SK-N-SH treated with all-trans-retinoic acid at 6 μM for 48 hours (cell line): ENCODE measurements around the gene GOLT1A.

Experiments used
- ARNTL ChIP-seq: fragments of 450-650 bp; formaldehyde crosslinking; IDR thresholded peaks from 2 replicates; pipeline ENCODE4 v1.5.0; 2020; ENCODE audit warnings: low read depth, mild to moderate bottlenecking, moderate library complexity, borderline replicate concordance
- OSR1 ChIP-seq: fragments of 250-450 bp; sonication (Bioruptor Pico); IDR thresholded peaks from 2 replicates; pipeline ENCODE4 v1.8.0; 2022; ENCODE audit warnings: moderate library complexity, mild to moderate bottlenecking, inconsistent platforms
- RARB ChIP-seq: fragments of 250-450 bp; sonication (Bioruptor Pico); IDR thresholded peaks from 2 replicates; pipeline ENCODE4 v1.8.0; 2021; ENCODE audit warnings: mild to moderate bottlenecking, moderate library complexity
- TCF4 ChIP-seq: fragments of 250-450 bp; sonication (Bioruptor Pico); IDR thresholded peaks from 2 replicates; pipeline ENCODE4 v1.8.0; 2021; ENCODE audit warnings: mild to moderate bottlenecking, moderate library complexity, borderline replicate concordance
- ZC3H10 ChIP-seq: fragments of 250-450 bp; sonication (Bioruptor Pico); IDR thresholded peaks from 2 replicates; pipeline ENCODE4 v1.5.1; 2021; ENCODE audit warnings: mild to moderate bottlenecking, moderate library complexity
- ZFP3 ChIP-seq: fragments of 250-450 bp; sonication (Bioruptor Pico); IDR thresholded peaks from 2 replicates; pipeline ENCODE4 v1.5.0; 2020; ENCODE audit warnings: mild to moderate bottlenecking, moderate library complexity
- ZNF565 ChIP-seq: fragments of 450-650 bp; formaldehyde crosslinking; conservative IDR thresholded peaks from 2 replicates; pipeline ENCODE4 v1.5.0; 2020; ENCODE audit warnings: low read depth, mild to moderate bottlenecking, moderate library complexity
- TF ChIP-seq, protein P1 (sequence below): fragments of 250-450 bp; sonication (Bioruptor Pico); IDR thresholded peaks from 2 replicates; pipeline ENCODE4 v1.8.0; 2020; ENCODE audit warnings: mild to moderate bottlenecking, moderate library complexity, borderline replicate concordance
- TF ChIP-seq, protein P2 (sequence below): fragments of 250-450 bp; sonication (Bioruptor Pico); IDR thresholded peaks from 2 replicates; pipeline ENCODE4 v1.5.1; 2021; ENCODE audit warnings: mild to moderate bottlenecking, moderate library complexity

DNA sequence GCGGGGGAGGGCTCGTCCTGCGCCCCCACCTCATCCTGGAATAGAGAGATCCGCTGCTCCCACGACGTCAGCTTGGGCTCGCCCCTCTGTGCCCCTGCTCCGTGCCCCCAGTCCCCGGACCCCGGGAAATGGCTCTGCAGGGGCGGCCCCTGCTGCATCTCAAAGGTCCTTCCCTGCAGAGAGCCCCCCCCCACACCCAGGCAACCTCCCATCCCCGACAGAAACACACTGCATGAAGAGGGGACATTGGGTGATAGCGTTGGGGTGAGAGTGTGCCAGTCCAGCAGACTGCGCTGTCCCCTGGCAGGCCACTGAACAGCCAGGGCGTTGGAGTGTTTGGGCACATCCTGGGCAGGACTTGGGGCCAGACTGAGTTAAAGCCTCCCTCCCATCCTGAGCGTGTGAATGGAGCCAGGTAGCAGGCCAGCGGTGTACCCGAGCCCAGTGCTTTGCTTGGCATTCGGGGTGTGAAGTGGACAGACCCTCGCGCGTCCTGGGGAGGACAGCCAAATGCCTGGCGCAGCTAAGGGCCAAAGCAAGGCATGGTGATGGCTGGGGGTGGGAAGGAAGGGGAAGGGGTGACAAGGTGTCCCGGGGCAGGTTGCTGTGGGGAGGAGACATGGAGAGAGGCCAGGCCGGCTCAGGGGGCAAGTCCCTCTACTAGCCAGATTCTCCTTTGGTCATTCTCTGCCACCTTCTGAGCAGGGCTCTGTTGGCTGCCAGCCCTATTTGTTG, 61.3 kb downstream of the GOLT1A start:
- TF ChIP-seq, protein P1, sequence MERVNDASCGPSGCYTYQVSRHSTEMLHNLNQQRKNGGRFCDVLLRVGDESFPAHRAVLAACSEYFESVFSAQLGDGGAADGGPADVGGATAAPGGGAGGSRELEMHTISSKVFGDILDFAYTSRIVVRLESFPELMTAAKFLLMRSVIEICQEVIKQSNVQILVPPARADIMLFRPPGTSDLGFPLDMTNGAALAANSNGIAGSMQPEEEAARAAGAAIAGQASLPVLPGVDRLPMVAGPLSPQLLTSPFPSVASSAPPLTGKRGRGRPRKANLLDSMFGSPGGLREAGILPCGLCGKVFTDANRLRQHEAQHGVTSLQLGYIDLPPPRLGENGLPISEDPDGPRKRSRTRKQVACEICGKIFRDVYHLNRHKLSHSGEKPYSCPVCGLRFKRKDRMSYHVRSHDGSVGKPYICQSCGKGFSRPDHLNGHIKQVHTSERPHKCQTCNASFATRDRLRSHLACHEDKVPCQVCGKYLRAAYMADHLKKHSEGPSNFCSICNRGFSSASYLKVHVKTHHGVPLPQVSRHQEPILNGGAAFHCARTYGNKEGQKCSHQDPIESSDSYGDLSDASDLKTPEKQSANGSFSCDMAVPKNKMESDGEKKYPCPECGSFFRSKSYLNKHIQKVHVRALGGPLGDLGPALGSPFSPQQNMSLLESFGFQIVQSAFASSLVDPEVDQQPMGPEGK (CRISPR knock-in tag), result no peak; the same call in 1 of the 2 replicates
- TF ChIP-seq ZNF565 (CRISPR knock-in tag) (no peak), ZFP3 (CRISPR knock-in tag) (no peak), TCF4 (no peak), ARNTL (CRISPR knock-in tag) (no peak), RARB (CRISPR knock-in tag) (no peak), ZC3H10 (CRISPR knock-in tag) (no peak), OSR1 (CRISPR knock-in tag) (no peak)
- TF ChIP-seq, protein P2, sequence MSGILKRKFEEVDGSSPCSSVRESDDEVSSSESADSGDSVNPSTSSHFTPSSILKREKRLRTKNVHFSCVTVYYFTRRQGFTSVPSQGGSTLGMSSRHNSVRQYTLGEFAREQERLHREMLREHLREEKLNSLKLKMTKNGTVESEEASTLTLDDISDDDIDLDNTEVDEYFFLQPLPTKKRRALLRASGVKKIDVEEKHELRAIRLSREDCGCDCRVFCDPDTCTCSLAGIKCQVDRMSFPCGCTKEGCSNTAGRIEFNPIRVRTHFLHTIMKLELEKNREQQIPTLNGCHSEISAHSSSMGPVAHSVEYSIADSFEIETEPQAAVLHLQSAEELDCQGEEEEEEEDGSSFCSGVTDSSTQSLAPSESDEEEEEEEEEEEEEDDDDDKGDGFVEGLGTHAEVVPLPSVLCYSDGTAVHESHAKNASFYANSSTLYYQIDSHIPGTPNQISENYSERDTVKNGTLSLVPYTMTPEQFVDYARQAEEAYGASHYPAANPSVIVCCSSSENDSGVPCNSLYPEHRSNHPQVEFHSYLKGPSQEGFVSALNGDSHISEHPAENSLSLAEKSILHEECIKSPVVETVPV (CRISPR knock-in tag), result no peak
